Smooth muscle cell (in vitro differentiated cells): ENCODE data around the gene TEX48. TPM values are rescaled to one million over a fixed set of nuclear protein-coding genes. Genes with fewer than 3 reads are reported as not detected.

Source experiments
- DNase-seq: peaks from one replicate; lab custom pipeline; 2025; ENCODE audit not compliant: unreplicated experiment; lab: John Stamatoyannopoulos, UW
- H2AFZ ChIP-seq: fragments of 200-600 bp; sonication (generic); 2 replicates; pipeline ENCODE4 v1.6.0; 2016; ENCODE audit warnings: antibody characterized with exemption, low read depth, mild to moderate bottlenecking
- H3F3A ChIP-seq: fragments of 200-600 bp; sonication (generic); 2 replicates; pipeline ENCODE4 v1.6.0; 2017; ENCODE audit warnings: antibody characterized with exemption, low read depth
- H3K27ac ChIP-seq: fragments of 200-600 bp; sonication (generic); 2 replicates; pipeline ENCODE4 v1.5.1; 2016; ENCODE audit warnings: low read depth, mild to moderate bottlenecking
- H3K27me3 ChIP-seq: fragments of 200-600 bp; sonication (generic); 2 replicates; pipeline ENCODE4 v1.6.1; 2016; ENCODE audit warnings: low read depth, mild to moderate bottlenecking
- H3K36me3 ChIP-seq: fragments of 200-600 bp; sonication (generic); 2 replicates; pipeline ENCODE4 v1.5.1; 2016; ENCODE audit warnings: low read depth
- H3K4me1 ChIP-seq: fragments of 200-600 bp; sonication (generic); 2 replicates; pipeline ENCODE4 v1.5.1; 2016; ENCODE audit warnings: low read depth
- H3K4me2 ChIP-seq: fragments of 200-600 bp; sonication (generic); 2 replicates; pipeline ENCODE4 v1.6.0; 2016; ENCODE audit warnings: mild to moderate bottlenecking
- H3K4me3 ChIP-seq: fragments of 200-600 bp; sonication (generic); 2 replicates; pipeline ENCODE4 v1.5.1; 2016; ENCODE audit warnings: mild to moderate bottlenecking
- H3K79me2 ChIP-seq: fragments of 200-600 bp; sonication (generic); 2 replicates; pipeline ENCODE4 v1.6.0; 2016; ENCODE audit warnings: low read depth, mild to moderate bottlenecking
- H3K9ac ChIP-seq: fragments of 200-600 bp; sonication (generic); 2 replicates; pipeline ENCODE4 v1.6.0; 2016; ENCODE audit warnings: low read depth
- H3K9me3 ChIP-seq: fragments of 200-600 bp; sonication (generic); replicated peaks from 2 replicates; pipeline ENCODE4 v1.5.1; 2016; ENCODE audit warnings: low read depth
- H4K20me1 ChIP-seq: fragments of 200-600 bp; sonication (generic); 2 replicates; pipeline ENCODE4 v1.6.0; 2016; ENCODE audit warnings: low read depth
- WGBS: methylation state at CpG from one replicate; pipeline ENCODE4 v1.1.7; 2016; ENCODE audit warnings: low lambda C conversion rate; 5-methylcytosine and 5-hydroxymethylcytosine counted together
- polyA plus RNA-seq: library from polyadenylated mRNA; unstranded; fragments of >200 nt; fragmentation: Nextera tagmentation; extraction: Ambion mirVana; gene quantifications from 2 replicates; pipeline ENCODE4 v1.2.1, GENCODE V29; 2016
- total RNA-seq: library from RNA; depleted of rRNA; stranded (reverse); fragments of >200 nt; gene quantifications from 2 replicates; pipeline ENCODE4 v1.2.3, GENCODE V29; 2014
- TF ChIP-seq, protein P1 (sequence below): fragments of 200-600 bp; sonication (generic); IDR thresholded peaks from 2 replicates; pipeline ENCODE4 v1.5.1; 2017; ENCODE audit warnings: borderline replicate concordance, mild to moderate bottlenecking, antibody characterized with exemption; ENCODE audit not compliant: insufficient read depth, poor library complexity, severe bottlenecking

Gene TEX48
- total and polyA plus RNA-seq, 2 experiments from 2014 or later: not detected

- TF ChIP-seq, protein P1, sequence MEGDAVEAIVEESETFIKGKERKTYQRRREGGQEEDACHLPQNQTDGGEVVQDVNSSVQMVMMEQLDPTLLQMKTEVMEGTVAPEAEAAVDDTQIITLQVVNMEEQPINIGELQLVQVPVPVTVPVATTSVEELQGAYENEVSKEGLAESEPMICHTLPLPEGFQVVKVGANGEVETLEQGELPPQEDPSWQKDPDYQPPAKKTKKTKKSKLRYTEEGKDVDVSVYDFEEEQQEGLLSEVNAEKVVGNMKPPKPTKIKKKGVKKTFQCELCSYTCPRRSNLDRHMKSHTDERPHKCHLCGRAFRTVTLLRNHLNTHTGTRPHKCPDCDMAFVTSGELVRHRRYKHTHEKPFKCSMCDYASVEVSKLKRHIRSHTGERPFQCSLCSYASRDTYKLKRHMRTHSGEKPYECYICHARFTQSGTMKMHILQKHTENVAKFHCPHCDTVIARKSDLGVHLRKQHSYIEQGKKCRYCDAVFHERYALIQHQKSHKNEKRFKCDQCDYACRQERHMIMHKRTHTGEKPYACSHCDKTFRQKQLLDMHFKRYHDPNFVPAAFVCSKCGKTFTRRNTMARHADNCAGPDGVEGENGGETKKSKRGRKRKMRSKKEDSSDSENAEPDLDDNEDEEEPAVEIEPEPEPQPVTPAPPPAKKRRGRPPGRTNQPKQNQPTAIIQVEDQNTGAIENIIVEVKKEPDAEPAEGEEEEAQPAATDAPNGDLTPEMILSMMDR: no peak
- H3K9ac ChIP-seq: no peak overlapping the region
- no peak overlapping the region for H3K27ac ChIP-seq
- no peaks in the 10 kb centered on the region for H4K20me1 ChIP-seq
- peaks cover 3% of the 10 kb centered on the region for H3F3A ChIP-seq
- no peaks in the 10 kb centered on the region for H3K79me2 ChIP-seq
- DNase-seq: no peak
- H3K4me3 ChIP-seq: no peak overlapping the region
- H3K27me3 ChIP-seq: peaks cover 15% of the 10 kb centered on the region
- peaks cover 10% of the 10 kb centered on the region for H3K4me1 ChIP-seq
- H2AFZ ChIP-seq: no peak overlapping the region
- no peak overlapping the region for H3K4me2 ChIP-seq
- WGBS: 82% methylated on average over 7 of the region's 7 CpGs
- no peaks in the 10 kb centered on the region for H3K9me3 ChIP-seq
- H3K36me3 ChIP-seq: no peaks in the 10 kb centered on the region
These were observed 40.2 kb upstream of the TEX48 start for GRCh38 chr9:114722081-114722621.

DNA sequence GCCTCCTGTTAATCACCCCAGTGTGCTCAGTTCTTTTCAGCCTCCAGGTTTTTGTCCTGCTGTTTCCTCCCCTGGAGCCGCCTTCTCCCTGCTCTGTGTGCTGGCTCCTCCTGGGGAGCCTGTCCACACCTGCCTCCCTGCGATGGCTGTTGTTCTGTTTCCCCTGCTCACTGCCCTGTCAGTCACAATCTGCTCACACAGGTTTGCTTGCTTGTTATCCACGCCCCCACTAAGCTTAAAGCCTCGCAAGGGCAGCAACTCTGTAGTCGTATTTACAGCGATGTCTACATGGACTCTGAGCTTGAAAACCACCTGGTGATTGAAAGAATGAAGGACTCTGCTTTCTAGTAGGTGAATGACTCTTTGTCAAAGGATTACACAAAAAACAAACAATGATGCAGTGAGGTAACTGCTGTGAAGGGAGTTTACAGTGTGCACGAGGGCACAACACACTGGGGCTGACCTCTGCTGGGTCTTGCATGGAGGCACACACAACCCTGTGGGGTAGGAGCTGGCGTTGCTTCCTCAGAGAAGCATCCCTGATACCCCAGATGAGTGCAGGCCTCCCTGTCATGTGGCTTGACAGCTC is 39.6 kb upstream of the TEX48 start:
- Histone ChIP-seq H3K36me3 (no peaks in the 10 kb centered on the region), H3K79me2 (no peaks in the 10 kb centered on the region), H3K27ac (no peak overlapping the region), H3K9me3 (no peaks in the 10 kb centered on the region), H3K27me3 (peaks cover 18% of the 10 kb centered on the region), H3K9ac (no peak overlapping the region), H3F3A (peaks cover 3% of the 10 kb centered on the region), H3K4me1 (peaks cover 10% of the 10 kb centered on the region), H4K20me1 (no peaks in the 10 kb centered on the region), H3K4me3 (no peak overlapping the region), H3K4me2 (no peak overlapping the region), H2AFZ (no peak overlapping the region)
- no peak for DNase-seq
- TF ChIP-seq, protein P1: no peak
- 68% methylated on average over 8 of the region's 8 CpGs for WGBS

- H4K20me1 ChIP-seq: no peaks in the 10 kb centered on the region
- H3K36me3 ChIP-seq: no peaks in the 10 kb centered on the region
- WGBS: 60% methylated on average over 3 of the region's 3 CpGs
- H3K9ac ChIP-seq: no peak overlapping the region
- no peak overlapping the region for H3K27ac ChIP-seq
- peaks cover 3% of the 10 kb centered on the region for H3F3A ChIP-seq
- peaks cover 10% of the 10 kb centered on the region for H3K4me1 ChIP-seq
- peaks cover 19% of the 10 kb centered on the region for H3K27me3 ChIP-seq
- TF ChIP-seq, protein P1: no peak
- H2AFZ ChIP-seq: no peak overlapping the region
- no peak overlapping the region for H3K4me3 ChIP-seq
- no peaks in the 10 kb centered on the region for H3K79me2 ChIP-seq
- no peaks in the 10 kb centered on the region for H3K9me3 ChIP-seq
- no peak overlapping the region for H3K4me2 ChIP-seq
- no peak for DNase-seq
These were observed 38.2 kb upstream of the TEX48 start for GRCh38 chr9:114720086-114720676.
